Heart left ventricle (tissue), 16 donors: Measurements from ENCODE around the gene SF3A2. TPM values are rescaled to one million over a fixed set of nuclear protein-coding genes. Genes with fewer than 3 reads are reported as not detected.

Experiments used
- ATAC-seq, 4 donors: fragments of 200-7000 bp; cut with Tn5 transposase; one replicate each; pipeline ENCODE4 v1.9.1; 2020 to 2022; ENCODE audit warnings: moderate library complexity in 4 of 4, mild to moderate bottlenecking in 3 of 4, moderate number of reproducible peaks in 1 of 4
- DNase-seq, 5 donors: peaks; one replicate each; pipeline ENCODE4 v3.0.0-alpha.2; 2020
- H3K27ac ChIP-seq, 12 donors: fragments of 200-600 bp; sonication (generic) in 4 of 12; one replicate each; pipeline versions ENCODE4 v1.5.0 to v1.8.0; 2016 to 2022; ENCODE audit warnings: mild to moderate bottlenecking in 2 of 12
- H3K27me3 ChIP-seq, 9 donors: fragments of 200-600 bp; sonication (generic) in 2 of 9; one replicate each; pipeline versions ENCODE4 v1.5.1 to v1.8.0; 2016 to 2022; ENCODE audit warnings: mild to moderate bottlenecking in 3 of 9
- H3K36me3 ChIP-seq, 9 donors: fragments of 200-600 bp; sonication (generic) in 2 of 9; one replicate each; pipeline versions ENCODE4 v1.5.0 to v1.8.0; 2018 to 2022; ENCODE audit warnings: mild to moderate bottlenecking in 2 of 9
- H3K4me1 ChIP-seq, 12 donors: fragments of 200-600 bp; sonication (generic) in 4 of 12; one replicate each; pipeline versions ENCODE4 v1.5.0 to v1.8.0; 2016 to 2022; ENCODE audit warnings: mild to moderate bottlenecking in 3 of 12
- H3K4me3 ChIP-seq, 12 donors: fragments of 200-600 bp; sonication (generic) in 4 of 12; one replicate each; pipeline versions ENCODE4 v1.5.0 to v1.8.0; 2017 to 2022; ENCODE audit warnings: mild to moderate bottlenecking in 9 of 12, moderate library complexity in 4 of 12
- H3K9me3 ChIP-seq, 12 donors: fragments of 200-600 bp; sonication (generic) in 4 of 12; one replicate each; pipeline versions ENCODE4 v1.5.0 to v1.8.0; 2016 to 2022; ENCODE audit warnings: mild to moderate bottlenecking in 1 of 12
- CTCF ChIP-seq, 12 donors: fragments of 200-600 bp; sonication (generic) in 4 of 12; IDR thresholded peaks; one replicate each; pipeline versions ENCODE4 v1.5.0 to v1.8.0; 2018 to 2022; ENCODE audit warnings: antibody characterized with exemption in 12 of 12, mild to moderate bottlenecking in 5 of 12
- POLR2A ChIP-seq, 2 donors: fragments of 450-650 bp; IDR thresholded peaks; one replicate each; pipeline ENCODE4 v1.6.1; 2017; ENCODE audit warnings: antibody characterized with exemption in 2 of 2, mild to moderate bottlenecking in 2 of 2, moderate library complexity in 2 of 2
- WGBS, 4 donors: extraction: QIAGEN DNeasy Blood & Tissue Kit in 2 of 4; methylation state at CpG; one replicate each; pipeline versions ENCODE4 v1.1.5 to v1.1.7; 2013 to 2018; 5-methylcytosine and 5-hydroxymethylcytosine counted together
- intact Hi-C, 10 donors: fragments of 100-400 bp; cut with DNase I; formaldehyde crosslinking; loops; one replicate each; pipeline versions ENCODE4 v1.11.1 to v1.14.2; 2022
- polyA plus RNA-seq, 2 donors: library from polyadenylated mRNA; stranded (reverse); fragments of 200-250 nt; gene quantifications; one replicate each; pipeline ENCODE4 v1.2.3, GENCODE V29; 2013
- total RNA-seq, 9 donors: library from RNA; depleted of rRNA in 2 of 9; stranded (reverse); fragments of >200 nt in 2 of 9; fragmentation: NEBNext Ultra II Directional in 3 of 9; extraction: Animal tissue kit (Norgen Biotek cat#: 25700) in 3 of 9; gene quantifications; one replicate each; pipeline versions ENCODE4 v1.1.0 to v1.2.4, GENCODE V29; 2016 to 2023
- donor health status: ischemic (EF 13 %, LVEDD 7.1; RV severe dilation, severe dysfunction).
- donor health status: healthy with polysubstance abuse.
- donor health status: DM: no; HTN: yes; CAD: no.
- donor health status: DM: no; HTN: no; CAD: no.
- donor health status: ischemic (EF 25% LVEDD 6.9; RV normal size, moderate dysfunction).
- donor health status: ischemic (EF 25% LVEDD 5.7; RV mildly dilated, moderate dysfunction).
- donor health status: healthy.
- donor health status: DM: yes; HTN: yes; CAD: no.
- donor health status: ischemic (EF 35%, LVEDD 5.7; RV mildly dilated, moderate dysfunction).
- donor health status: nonischemic (EF 11% LVEDD 7.7; RV severe dilation, severe dysfunction).
- donor health status: DM: yes; HTN: yes; CAD: no.
- donor health status: PGD.
- donor health status: ischemic (EF 29% LVEDD 5.4; RV normal size, mild dysfunction).
- donor health status: nonischemic (EF 23%, LVEDD 6.1; RV moderate dilation, normal function).

The SF3A2 gene
- total and polyA plus RNA-seq, 11 donors, result 19.2 to 43.9 (median 28.6) TPM

- 92 to 98% (median 93%) methylated on average over 16 to 25 of the region's 25 CpGs for WGBS, 4 donors
Measured at GRCh38 chr19:2246014-2246620, 9.5 kb downstream of the SF3A2 start.

GRCh38 chr19:2246801-2247361 is 10.3 kb downstream of the SF3A2 start:
- intact Hi-C loops, result no loop called here
- H3K27me3 ChIP-seq, result peaks cover 11 to 29% (median 22%) of the 10 kb centered on the region in 9 donors
- DNase-seq (peak; percentile 58 to 73 (median 61)), ATAC-seq (peak; percentile 52 to 87 (median 63))
- no peak overlapping the region for H3K4me3 ChIP-seq
- TF ChIP-seq POLR2A (IDR thresholded peaks at IDR 0.05) (no peak), CTCF (IDR thresholded peaks at IDR 0.05) (no peak)
- peaks cover 4 to 58% (median 48%) of the 10 kb centered on the region in 9 donors for H3K36me3 ChIP-seq
- WGBS, 4 donors, result 77 to 88% (median 78%) methylated on average over 14 to 26 of the region's 26 CpGs
- H3K4me1 ChIP-seq, result peaks cover 0 to 44% (median 24%) of the 10 kb centered on the region in 12 donors
- peak overlapping the region in 1 of 12 donors; percentile 18 for H3K27ac ChIP-seq
- no peaks in the 10 kb centered on the region for H3K9me3 ChIP-seq

More at GRCh38 chr19:2246014-2246620, 9.5 kb downstream of the SF3A2 start:
- DNase-seq (no peak), ATAC-seq (no peak)
- intact Hi-C loops, result no loop called here
- no peak for TF ChIP-seq CTCF (IDR thresholded peaks at IDR 0.05)
- no peak for TF ChIP-seq POLR2A (IDR thresholded peaks at IDR 0.05)
- H3K36me3 ChIP-seq, result peaks cover 4 to 58% (median 48%) of the 10 kb centered on the region in 9 donors
- H3K4me1 ChIP-seq, result peaks cover 0 to 48% (median 24%) of the 10 kb centered on the region in 12 donors
- H3K4me3 ChIP-seq, result no peak overlapping the region
- peaks cover 4 to 21% (median 17%) of the 10 kb centered on the region in 9 donors for H3K27me3 ChIP-seq
- H3K27ac ChIP-seq, result no peak overlapping the region
- no peaks in the 10 kb centered on the region for H3K9me3 ChIP-seq

GRCh38 chr19:2247433-2248101 is 10.9 kb downstream of the SF3A2 start:
- DNase-seq (peak in 1 of 5 donors; percentile 60), ATAC-seq (no peak)
- Histone ChIP-seq H3K4me1 (peaks cover 0 to 44% (median 30%) of the 10 kb centered on the region in 12 donors), H3K36me3 (peaks cover 4 to 57% (median 48%) of the 10 kb centered on the region in 9 donors), H3K27me3 (peaks cover 18 to 36% (median 28%) of the 10 kb centered on the region in 9 donors), H3K9me3 (no peaks in the 10 kb centered on the region), H3K27ac (peak overlapping the region in 2 of 12 donors; percentile 18 to 34), H3K4me3 (no peak overlapping the region)
- 92 to 94% (median 93%) methylated on average over 21 to 28 of the region's 28 CpGs for WGBS, 4 donors
- intact Hi-C loops, result no loop called here
- no peak for TF ChIP-seq POLR2A (IDR thresholded peaks at IDR 0.05)
- TF ChIP-seq CTCF (IDR thresholded peaks at IDR 0.05), result no peak
